Cortex of kidney (tissue), 1 donor: Measurements from ENCODE around the gene KLHL29.

Source experiments
- DNase-seq: peaks from one replicate; lab custom pipeline; 2025; lab: John Stamatoyannopoulos, UW

KLHL29 gene

DNA sequence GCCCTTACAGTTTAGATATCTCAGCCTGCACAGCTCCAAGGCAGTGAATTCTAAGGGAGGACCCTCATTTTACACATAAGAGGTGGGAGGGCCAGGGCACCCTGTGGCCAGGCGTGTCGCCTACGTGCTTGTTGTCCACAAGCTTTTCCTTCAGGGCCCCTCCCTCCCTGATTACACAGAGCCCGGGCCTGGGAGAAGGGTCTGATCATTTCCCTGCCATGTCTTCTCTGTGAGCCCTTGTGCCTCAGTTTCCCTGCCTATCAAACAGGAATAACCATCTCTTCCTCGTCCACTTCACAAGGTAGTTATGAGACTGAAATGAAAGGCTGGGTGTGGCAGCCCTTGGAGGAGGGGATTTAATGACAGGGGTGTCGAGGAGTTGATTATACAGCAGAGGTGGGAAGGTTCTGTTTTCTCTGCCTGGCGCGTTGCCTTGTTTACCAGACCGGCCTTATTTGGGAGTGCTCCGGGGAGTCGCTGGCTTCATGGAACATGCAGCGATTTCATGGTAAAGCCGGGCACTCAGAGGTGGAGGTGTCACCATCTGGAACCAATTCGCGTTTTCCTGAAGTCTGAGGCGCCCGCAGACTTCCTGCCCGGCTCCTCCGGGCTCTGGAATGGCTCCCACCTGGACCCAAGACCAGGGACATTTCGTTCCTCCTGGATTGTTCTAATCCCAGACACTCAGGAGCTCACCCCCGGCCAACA lies 208.9 kb downstream of the KLHL29 start:
- DNase-seq, result no peak

DNA sequence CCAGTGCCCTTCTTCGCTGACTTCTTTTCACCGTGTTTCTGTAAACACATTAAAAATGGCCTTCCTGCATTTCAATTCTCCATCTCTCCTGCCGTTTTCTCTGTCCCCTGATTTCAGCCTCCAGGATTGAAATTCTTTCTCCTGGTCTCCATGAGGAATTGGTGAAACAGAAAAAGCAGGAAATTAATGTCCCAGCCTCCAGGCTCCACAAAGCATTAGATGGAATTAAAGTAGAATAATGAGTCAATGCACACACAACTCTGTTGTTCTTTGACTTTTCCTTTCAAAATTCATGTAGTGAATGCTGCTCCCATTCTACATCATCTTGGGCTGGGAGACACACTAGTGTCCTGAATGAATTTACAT lies 209.5 kb downstream of the KLHL29 start:
- no peak for DNase-seq

DNA sequence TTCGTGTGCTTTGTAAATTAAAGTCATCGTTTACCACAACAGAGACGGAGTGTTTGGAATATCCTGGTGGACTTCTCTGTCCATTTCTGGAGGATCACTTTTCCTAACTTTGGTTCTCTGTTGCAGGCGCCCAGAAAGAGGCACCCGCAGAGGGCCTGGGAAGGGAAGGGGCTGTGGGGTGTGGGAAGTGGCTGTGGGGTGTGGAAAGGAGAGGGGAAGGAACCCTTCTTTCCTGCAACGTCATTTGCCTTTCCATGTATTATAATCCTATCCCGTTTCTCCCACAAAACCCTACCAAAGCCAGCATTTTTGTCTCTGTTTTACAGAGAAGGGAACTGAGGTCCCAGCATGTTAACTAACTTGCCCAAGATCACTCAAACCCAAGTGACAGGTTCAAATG lies 210.0 kb downstream of the KLHL29 start:
- DNase-seq, result no peak

DNA sequence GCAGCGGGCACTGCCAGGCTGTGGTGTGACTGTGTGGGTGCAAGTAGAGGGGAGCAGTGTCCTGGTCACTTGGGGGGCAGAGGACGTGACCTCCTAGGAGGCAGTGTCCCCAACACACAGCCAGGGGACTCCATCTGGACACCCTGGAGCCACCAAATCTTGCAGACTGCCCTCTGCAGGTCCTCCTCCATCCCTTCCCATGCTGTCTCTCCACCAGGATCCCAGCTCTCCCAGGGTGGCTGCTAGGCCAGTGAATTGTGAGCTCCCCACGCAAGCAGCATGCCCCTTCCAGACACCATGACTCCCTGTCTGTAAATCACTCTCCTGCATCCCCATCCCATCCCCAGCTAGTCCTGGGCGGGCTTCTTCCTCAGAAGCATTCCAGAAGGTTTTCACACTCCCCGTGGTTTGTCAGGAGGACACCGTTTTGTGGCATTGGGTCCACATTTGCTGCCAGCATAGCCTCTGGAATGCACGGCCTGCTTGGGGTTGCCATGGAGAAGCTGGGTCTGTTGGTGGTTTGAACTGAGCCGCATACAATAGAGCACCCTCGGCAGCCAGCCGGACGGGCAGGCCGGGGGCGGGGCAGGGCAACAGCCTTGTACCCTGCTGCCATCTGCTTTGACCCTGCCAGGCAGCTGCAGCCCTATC lies 210.7 kb downstream of the KLHL29 start:
- no peak for DNase-seq

DNA sequence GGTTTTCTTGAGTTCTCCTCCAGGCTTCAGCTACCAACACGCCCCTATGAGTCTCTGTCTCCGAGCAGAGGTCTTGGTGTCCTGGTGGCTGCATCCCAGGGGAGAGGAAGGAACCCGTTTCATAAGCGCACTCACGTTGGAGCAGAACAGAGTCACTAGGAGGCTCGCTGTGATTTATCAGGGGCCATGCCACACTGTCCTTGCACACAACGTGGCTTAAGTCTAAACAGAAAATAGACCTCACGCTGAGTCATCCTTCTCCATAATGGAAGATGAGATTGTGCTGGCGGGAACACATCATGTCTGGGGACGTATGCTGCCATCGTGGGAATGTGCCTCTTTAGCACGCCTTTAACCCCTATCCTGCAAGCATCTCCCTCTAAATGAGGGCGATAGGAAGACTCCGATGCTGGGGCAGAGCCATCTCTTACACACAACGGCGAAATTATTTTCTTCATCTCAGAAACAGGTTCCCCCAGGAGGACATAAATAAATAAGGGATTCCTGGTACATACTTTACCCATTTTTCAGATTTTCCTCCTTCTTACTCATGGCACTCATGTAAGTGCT lies 211.4 kb downstream of the KLHL29 start:
- DNase-seq, result no peak

DNA sequence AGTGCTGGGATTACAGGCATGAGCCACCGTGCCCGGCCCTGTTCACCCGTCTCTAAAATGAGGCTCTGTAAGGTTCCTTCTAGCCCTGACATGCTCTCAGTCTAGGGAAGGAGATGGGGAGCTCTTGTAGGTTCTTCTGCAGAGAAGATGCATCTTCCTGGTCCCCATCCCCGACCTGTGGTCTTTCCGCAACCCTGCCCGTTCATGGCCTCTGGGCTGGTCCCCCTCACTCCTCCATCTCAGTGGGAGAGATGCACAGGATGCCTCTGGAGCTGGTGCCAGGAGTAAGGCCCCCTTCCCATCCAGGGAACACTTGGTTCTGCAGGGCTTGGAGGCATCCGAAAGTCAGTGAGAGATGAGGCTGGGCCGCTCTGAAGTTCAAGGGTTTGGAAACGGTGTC lies 212.7 kb downstream of the KLHL29 start:
- DNase-seq, result no peak

DNA sequence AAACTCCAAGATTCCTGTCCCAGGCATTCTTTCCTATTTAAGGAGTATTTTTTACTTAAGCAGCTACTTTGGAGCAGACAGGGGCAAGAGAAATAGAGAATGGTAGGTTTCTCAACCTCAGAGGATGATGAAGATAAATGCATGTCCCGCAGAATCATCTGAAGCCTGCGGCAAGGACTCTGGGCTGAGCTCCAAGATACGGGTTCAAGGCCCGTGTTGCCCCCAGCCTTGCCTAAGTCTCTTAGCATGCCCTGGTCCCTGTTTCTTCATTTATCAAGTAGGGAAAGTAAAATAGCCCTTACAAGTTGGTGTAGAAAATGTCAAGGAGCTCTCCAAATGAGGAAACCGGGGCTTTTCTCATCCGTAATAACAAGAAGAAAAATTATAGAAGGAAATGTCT lies 214.0 kb downstream of the KLHL29 start:
- no peak for DNase-seq

DNA sequence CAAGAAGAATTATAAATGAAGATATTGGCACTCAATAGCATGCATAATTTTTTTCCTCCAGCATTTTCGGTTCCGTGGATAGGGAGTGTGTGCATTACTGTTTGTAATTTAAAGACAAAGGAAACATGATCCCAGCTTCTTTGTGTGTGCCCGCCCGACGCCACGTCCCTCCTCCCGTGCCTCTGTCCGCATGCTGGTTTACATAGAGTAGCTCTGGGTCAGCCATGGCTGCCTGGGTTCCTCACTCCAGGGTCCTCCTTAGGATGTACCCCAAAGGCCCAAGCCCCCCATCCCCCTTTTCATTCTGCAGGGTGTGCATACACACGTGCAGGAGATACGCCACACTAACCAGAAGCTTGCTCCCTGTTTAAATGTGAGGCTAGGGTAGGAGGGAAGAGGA lies 214.7 kb downstream of the KLHL29 start:
- DNase-seq, result no peak

DNA sequence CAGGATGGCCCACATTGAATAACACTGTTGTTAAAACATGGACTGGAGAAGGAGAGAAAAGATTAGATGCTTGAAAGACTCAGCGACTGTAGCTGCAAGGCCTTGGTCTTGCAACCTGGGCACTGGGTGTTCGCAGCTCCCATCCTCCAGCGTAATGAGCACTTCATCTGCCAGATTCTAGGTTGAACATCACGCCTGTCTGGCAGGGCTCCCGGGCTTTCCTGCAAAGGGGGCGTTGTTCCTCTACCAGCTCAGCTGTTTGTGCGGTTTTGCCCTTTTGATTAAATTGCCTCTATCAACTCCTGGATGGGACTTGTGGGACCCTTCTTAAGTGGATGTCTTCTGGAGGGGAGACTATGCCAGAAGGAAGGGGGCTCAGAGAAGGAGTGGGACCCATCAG lies 215.4 kb downstream of the KLHL29 start:
- no peak for DNase-seq

DNA sequence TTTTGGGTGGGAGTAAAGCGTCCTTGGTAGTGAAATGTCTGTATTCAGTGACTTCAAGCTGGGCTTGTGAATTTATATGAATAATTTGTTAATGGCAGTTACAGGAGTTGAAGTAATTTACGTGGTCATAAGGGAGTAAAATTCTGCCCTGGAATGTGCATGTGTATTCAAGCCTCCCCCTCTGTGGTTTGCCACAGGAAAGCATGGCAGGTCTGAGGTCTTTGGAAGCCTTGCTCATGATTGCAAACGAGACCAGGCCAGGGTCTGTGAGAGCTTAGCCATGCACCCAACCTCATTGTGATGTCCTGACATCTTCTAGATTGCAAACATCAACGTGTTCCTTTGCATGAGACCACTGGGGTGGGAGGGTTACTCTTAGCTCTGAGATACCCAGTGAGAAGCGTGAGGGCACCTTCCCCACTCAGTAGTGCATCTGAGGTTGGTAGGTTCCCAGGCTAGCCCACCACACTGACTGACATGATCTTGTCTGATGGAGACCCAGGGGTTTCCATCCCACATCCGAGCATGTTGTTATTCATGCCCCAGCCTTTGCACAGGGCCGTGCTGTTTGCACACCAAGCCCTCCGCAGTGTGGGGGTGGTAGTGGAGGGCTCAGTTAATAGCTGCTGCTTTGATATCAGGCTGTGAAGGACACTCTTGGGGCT lies 216.5 kb downstream of the KLHL29 start:
- no peak for DNase-seq

DNA sequence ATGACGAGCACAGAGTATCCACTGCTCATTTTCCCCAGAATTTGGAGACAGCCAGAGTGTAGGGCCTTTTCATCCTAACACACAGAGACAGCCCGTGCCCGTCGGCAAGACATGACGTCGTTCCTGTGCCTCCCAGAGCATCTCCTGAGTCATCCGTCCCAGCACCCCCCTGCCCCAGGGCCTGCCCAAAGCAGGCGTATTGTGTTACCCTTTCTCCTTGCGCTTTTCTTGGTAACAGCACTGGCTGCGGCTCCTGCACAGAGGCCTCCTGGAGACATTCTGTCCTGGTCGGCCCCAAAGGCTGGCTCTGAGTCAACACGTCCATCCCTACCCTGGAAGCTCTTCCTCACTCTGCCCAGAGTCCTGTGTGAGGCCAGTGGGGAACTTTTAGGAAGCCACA lies 217.1 kb downstream of the KLHL29 start:
- DNase-seq, result no peak

DNA sequence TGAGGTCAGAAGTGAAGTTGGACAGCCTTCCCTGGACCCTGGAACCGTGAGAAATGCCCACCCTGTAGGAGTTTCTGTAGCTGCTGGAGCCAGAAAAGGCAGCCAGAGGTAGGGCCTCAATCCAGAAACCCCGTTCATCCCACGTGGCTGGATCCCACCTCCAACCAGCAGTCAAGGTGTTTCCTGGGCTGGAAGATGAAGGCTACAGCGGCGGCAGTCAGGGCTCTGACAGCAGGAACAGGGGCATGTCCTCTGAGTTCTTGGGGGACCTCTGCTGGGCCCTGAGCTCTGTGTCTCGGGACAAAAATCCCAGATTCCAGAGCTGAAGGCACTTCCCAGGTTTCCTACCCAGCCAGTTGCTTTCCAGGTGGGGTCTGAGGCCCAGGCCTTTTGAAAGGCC lies 218.2 kb downstream of the KLHL29 start:
- no peak for DNase-seq

DNA sequence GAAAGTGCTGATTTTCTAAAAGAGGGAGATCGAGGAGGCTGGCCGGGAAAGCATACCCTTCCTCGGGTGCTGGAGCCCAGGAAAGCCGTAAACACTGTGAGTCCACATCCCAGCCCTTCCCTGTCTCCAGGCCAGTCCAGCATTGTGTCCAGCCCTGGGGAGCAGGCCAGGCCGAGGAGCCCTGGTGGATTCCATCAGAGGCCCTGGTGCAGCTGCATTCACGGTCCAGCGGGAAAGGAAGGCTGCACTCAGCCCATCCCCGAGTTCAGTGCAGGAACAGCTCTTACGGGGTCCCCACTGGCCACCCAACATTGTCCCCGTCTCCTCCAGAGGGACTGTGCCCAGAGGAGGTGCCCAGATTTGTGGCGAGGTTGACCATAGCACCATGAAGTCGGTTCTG lies 218.6 kb downstream of the KLHL29 start:
- no peak for DNase-seq

DNA sequence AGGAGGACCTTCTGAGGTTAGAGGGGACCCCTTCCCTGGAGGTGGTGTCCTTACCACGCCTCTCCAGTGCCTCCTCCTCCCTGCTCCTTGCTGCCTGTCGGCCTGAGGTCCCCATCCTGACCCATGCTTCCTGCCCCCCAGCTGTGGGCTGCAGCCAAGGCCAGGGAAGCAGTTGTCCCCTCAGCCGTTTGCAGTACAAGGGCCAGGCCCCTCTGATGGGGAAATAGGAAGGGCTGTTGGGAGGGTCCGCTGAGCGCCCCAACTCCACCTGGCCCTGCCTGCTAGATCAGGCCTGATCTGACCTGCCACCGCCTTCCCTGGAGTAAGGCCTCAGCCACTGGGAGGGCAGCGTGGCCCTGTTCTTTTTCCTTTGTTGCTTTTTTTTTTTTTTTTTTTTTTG lies 219.8 kb downstream of the KLHL29 start:
- no peak for DNase-seq

DNA sequence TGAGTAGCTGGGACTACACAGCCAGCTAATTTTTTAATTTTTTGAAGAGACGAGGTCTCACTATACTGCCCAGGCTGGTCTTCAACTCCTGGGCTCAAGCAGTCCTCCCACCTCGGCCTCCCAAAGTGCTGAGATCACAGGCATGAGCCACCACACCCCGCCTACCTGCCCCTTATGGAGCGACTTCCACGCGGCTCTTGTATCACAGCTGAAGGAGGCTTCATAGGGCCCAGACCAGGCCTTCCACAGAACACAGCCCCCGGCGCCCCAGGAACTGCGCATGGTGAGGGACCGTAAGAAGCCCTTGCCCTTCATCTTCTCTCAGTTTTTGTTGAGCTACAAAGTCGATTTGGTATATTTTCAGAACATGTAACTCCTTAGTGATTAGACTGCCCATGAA lies 220.3 kb downstream of the KLHL29 start:
- DNase-seq, result no peak

DNA sequence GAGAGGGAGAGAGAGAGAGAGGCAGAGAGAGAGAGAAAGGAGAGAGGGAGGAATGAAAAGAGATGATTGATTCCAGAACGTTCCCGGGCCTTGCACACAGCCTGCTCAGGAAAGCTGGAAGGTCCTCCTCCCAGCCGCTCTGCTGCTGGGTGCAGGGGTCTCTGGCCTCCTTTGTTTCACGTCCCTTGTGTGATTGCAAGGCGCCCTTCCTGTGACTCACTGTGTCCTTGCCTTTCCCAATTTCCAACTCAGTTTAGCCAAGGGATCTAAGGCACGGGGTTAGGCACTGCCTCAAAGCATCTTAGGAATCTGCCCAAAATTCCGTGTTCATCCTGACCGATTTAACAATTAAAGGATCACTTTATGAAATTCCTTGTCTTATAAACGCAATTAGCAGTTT lies 221.2 kb downstream of the KLHL29 start:
- DNase-seq, result no peak

DNA sequence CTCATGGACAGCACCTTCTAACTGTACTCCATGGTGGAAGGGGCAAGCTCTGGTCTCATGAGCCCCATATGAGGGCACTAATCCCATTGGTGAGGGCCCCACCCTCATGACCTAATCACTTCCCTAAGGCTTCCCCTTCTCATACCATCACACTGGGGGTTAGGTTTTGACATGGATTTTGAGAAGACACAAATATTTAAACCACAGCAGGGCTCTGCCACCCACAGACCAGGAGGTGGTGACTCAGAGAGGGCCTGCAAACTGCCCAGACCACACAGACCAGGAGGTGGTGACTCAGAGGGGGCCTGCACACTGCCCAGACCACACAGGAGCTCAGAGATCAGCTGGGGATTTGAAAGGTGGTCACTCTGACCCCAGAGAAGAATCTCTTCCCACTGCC lies 222.0 kb downstream of the KLHL29 start:
- no peak for DNase-seq

DNA sequence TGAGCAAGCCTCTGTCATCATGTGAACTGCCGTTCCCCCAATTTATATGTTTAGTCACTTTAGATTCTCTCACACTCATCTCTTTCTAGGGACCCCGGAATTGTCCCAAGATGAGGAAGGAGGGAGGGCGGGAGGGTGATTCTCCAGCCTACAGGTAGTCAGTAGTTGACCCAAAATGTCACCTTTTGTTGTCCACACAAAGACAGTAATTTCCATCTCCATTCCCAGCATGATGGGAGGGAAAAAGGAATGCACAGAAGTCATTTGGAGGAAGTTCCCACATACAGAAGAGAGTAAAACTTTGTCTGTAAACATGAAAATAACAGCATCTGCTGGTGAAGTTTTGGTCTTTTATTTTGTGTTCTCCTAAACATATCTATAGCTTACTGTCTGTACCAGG lies 222.9 kb downstream of the KLHL29 start:
- no peak for DNase-seq

DNA sequence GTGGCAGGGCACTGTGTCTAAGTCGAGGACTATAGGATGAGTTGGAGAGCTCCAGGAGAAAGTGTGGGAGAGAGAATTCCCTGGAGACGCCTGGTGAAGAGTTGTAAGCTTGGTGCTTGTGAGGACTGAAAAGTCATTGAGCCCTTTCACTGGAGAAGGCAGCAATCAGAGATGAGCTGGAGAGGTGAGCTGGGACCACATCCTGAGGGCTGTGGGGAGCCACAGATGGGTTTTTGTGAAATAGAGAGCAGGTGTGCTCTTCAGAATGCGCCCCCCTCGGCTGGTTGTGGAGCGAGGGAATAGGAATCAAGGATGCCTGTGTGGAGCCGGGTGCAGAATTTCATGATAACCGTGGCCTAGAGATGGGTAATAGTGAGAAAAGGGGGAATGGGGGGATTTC lies 224.3 kb downstream of the KLHL29 start:
- no peak for DNase-seq

DNA sequence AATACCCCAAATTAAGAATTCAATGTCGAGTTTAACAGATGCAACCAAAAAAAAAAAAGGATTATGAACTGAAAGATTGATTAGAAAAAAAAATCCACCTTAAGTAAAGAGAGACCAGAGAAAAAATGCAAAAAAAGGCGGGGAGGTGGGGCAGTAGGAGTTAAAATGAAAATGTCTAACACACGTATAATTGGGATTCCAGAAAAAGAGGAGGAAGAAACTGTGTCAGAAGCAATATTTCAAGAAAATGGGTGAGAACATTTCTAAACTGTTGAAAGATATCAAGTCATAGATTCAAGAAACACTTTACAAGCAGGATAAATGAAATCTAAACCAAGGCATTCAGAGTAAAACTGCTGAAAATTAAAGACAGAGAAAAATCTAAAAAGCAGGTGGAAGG lies 226.9 kb downstream of the KLHL29 start:
- no peak for DNase-seq

DNA sequence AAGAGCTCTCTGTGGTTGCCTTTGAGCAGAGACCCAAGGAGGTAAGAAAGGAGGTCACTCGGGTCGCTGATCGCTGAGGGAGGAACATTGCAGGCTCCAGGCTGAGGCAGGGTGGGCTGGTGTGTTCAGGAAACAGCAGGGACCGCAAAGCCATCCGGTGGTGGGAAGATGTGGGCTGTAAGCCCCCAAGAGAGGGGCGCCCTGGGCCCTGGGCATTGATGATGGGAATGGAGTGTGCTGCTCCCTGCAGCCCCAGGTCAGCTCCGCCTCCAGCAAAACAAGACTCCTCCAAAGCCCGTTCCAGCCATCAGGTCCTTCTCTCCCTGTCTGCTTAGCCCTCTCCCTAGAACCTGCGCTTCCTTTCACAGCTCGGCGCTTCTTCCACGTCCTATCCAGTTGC lies 229.7 kb downstream of the KLHL29 start:
- DNase-seq, result no peak

DNA sequence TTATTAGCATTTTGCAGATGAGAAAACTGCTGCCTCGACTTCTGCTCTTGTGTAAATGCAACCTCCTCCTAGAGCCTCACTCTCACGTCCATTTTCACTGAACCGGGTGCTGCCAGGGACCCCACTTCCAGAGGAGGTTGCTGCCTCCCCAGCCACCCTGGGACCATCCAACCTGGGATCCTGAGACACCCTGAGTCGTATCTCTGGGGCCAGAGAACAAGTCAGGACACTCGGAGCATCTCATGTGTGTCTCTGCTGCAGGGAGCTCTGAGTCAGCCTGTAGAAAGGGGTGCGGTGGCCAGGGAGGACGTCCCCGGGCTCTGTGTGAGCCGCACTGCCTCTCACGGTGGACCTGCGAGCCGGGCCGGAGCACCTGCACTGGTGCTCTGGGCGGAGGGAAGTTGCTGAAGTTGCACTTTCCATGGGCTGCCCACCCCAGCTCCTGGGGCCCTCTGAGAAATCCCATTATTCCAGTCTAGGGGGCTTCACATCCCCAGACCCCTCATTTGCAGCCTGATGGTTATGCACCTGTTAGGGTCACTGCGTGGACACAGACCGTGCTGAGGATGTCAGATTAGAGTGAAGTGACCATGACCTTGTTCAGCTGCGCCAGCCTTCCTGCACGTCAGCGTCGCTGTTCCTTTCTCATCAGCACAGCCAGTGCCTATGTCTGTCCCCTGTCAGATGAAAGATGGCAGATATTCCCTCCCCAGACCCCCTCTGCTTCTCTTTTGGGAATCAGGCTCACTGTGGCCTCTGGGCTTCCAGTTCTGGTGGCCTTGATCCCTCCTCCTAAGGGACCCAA lies 230.4 kb downstream of the KLHL29 start:
- DNase-seq, result no peak
